ENCODE results near the gene CMIP.

Gene CMIP

GRCh38 chr16:81497690-81498089 lies 53.1 kb downstream of the CMIP start:
- no peak for DNase-seq

GRCh38 chr16:81498351-81498750 lies 53.7 kb downstream of the CMIP start:
- DNase-seq, result no peak

- no peak for DNase-seq
Observed at GRCh38 chr16:81499576-81500380, 55.2 kb downstream of the CMIP start.

- no peak for DNase-seq
Observed at GRCh38 chr16:81500833-81501521, 56.4 kb downstream of the CMIP start.

- no peak for DNase-seq
Observed at GRCh38 chr16:81502396-81503070, 57.9 kb downstream of the CMIP start.

- no peak for DNase-seq
Observed at GRCh38 chr16:81505011-81505661, 60.5 kb downstream of the CMIP start.

- DNase-seq, result no peak
Observed at GRCh38 chr16:81509404-81509803, 64.8 kb downstream of the CMIP start.

GRCh38 chr16:81510016-81510415 lies 65.4 kb downstream of the CMIP start:
- no peak for DNase-seq

GRCh38 chr16:81511371-81511770 lies 66.8 kb downstream of the CMIP start:
- DNase-seq, result no peak

GRCh38 chr16:81513204-81514040 lies 68.8 kb downstream of the CMIP start:
- DNase-seq, result no peak

- DNase-seq, result no peak
Observed at GRCh38 chr16:81514041-81514559, 69.5 kb downstream of the CMIP start.

GRCh38 chr16:81514568-81515258 lies 70.1 kb downstream of the CMIP start:
- no peak for DNase-seq

GRCh38 chr16:81515281-81515680 lies 70.7 kb downstream of the CMIP start:
- no peak for DNase-seq

- no peak for DNase-seq
Observed at GRCh38 chr16:81515721-81516120, 71.1 kb downstream of the CMIP start.

GRCh38 chr16:81516478-81517149 lies 72.0 kb downstream of the CMIP start:
- no peak for DNase-seq

GRCh38 chr16:81517150-81517499 lies 72.5 kb downstream of the CMIP start:
- DNase-seq, result no peak

GRCh38 chr16:81517629-81518438 lies 73.2 kb downstream of the CMIP start:
- no peak for DNase-seq

GRCh38 chr16:81518439-81518757 lies 73.8 kb downstream of the CMIP start:
- DNase-seq, result no peak

- no peak for DNase-seq
Observed at GRCh38 chr16:81519301-81520150, 74.9 kb downstream of the CMIP start.
